Naive thymus-derived CD4-positive, alpha-beta T cell (primary cell): ENCODE measurements around the gene EIF4B. TPM values are rescaled to one million over a fixed set of nuclear protein-coding genes. Genes with fewer than 3 reads are reported as not detected.

Experiments
- ATAC-seq: fragments of 150-1000 bp; cut with Tn5 transposase; 2 replicates; pipeline ENCODE4 v1.10.0; 2021; ENCODE audit warnings: mild to moderate bottlenecking, moderate library complexity
- CTCF ChIA-PET: fragments of 350-600 bp; sonication (Branson Sonifier 250); formaldehyde crosslinking; loops from one replicate; lab custom pipeline; 2021; ENCODE audit warnings: antibody characterized with exemption; lab: Charles Lee
- POLR2A ChIA-PET: fragments of 350-600 bp; sonication (Branson Sonifier 250); formaldehyde crosslinking; loops from one replicate; lab custom pipeline; 2021; ENCODE audit warnings: antibody characterized with exemption, inconsistent platforms; lab: Charles Lee
- DNase-seq, 9 donors: peaks; one replicate each; pipeline versions ENCODE4 v3.0.0 to v3.0.0-alpha.2; 2020 to 2022; ENCODE audit warnings: mixed read lengths in 1 of 9
- H3K27ac ChIP-seq: one replicate; pipeline ENCODE4 v1.7.0; 2013; ENCODE audit warnings: mild to moderate bottlenecking, low read depth, low read length, moderate library complexity
- H3K27me3 ChIP-seq, 2 donors: one replicate each; pipeline ENCODE4 v1.7.0; 2013; ENCODE audit warnings: low read length in 2 of 2, mild to moderate bottlenecking in 2 of 2, moderate library complexity in 2 of 2; ENCODE audit not compliant: control insufficient read depth in 2 of 2, insufficient read depth in 2 of 2
- H3K36me3 ChIP-seq, 3 experiments: 1 replicate in 2 of 3; 2 replicates in 1 of 3; pipeline ENCODE4 v1.7.0; 2013; ENCODE audit warnings: low read length in 3 of 3, mild to moderate bottlenecking in 3 of 3, moderate library complexity in 1 of 3; ENCODE audit not compliant: insufficient read depth in 3 of 3, control insufficient read depth in 2 of 3
- H3K4me1 ChIP-seq, 2 donors: one replicate each; pipeline ENCODE4 v1.7.0; 2013; ENCODE audit warnings: low read length in 2 of 2, mild to moderate bottlenecking in 2 of 2, moderate library complexity in 1 of 2; ENCODE audit not compliant: control insufficient read depth in 2 of 2, insufficient read depth in 2 of 2
- H3K4me3 ChIP-seq: 2 replicates; pipeline ENCODE4 v1.7.0; 2013; ENCODE audit warnings: mild to moderate bottlenecking, low read length
- H3K9me3 ChIP-seq, 3 experiments: 1 replicate in 2 of 3; 2 replicates in 1 of 3; pipeline ENCODE4 v1.7.0; 2013; ENCODE audit warnings: low read length in 3 of 3; ENCODE audit not compliant: control insufficient read depth in 2 of 3
- H3K27ac Mint-ChIP-seq, 9 donors: one replicate each; pipeline ENCODE4 v1.8.0; 2020 to 2022; ENCODE audit warnings: mixed read lengths in 9 of 9, mild to moderate bottlenecking in 8 of 9, moderate library complexity in 5 of 9, inconsistent platforms in 2 of 9
- H3K27me3 Mint-ChIP-seq, 5 donors: one replicate each; pipeline ENCODE4 v1.8.0; 2021 to 2022; ENCODE audit warnings: mixed read lengths in 5 of 5, mild to moderate bottlenecking in 1 of 5
- H3K36me3 Mint-ChIP-seq, 5 donors: one replicate each; pipeline ENCODE4 v1.8.0; 2020 to 2022; ENCODE audit warnings: mixed read lengths in 5 of 5, mild to moderate bottlenecking in 3 of 5, inconsistent platforms in 1 of 5
- H3K4me1 Mint-ChIP-seq, 7 donors: one replicate each; pipeline ENCODE4 v1.8.0; 2020 to 2022; ENCODE audit warnings: mixed read lengths in 7 of 7, mild to moderate bottlenecking in 3 of 7, inconsistent platforms in 1 of 7
- H3K4me3 Mint-ChIP-seq, 10 donors: one replicate each; pipeline ENCODE4 v1.8.0; 2020 to 2022; ENCODE audit warnings: mild to moderate bottlenecking in 10 of 10, mixed read lengths in 10 of 10, moderate library complexity in 6 of 10, inconsistent platforms in 2 of 10
- H3K9me3 Mint-ChIP-seq, 11 donors: one replicate each; pipeline ENCODE4 v1.8.0; 2020 to 2022; ENCODE audit warnings: mixed read lengths in 11 of 11, mild to moderate bottlenecking in 4 of 11, inconsistent platforms in 1 of 11, moderate library complexity in 1 of 11
- intact Hi-C, 2 donors: fragments of 100-400 bp; cut with micrococcal nuclease; formaldehyde crosslinking; loops; one replicate each; pipeline ENCODE4 v1.15.1; 2023
- polyA plus RNA-seq, 2 donors: library from polyadenylated mRNA; unstranded; fragments of 300-500 nt; fragmentation: Illumina TruSeq; gene quantifications; one replicate each; pipeline ENCODE4 v1.2.3, GENCODE V29; 2021
- total RNA-seq, 6 experiments: library from RNA in 5 of 6; stranded (reverse) in 5 of 6; gene quantifications; 1 replicate in 5 of 6; 2 replicates in 1 of 6; pipeline ENCODE4 v1.2.3 and lab custom pipeline; 2021 to 2026

Gene EIF4B
- total and polyA plus RNA-seq, 7 experiments from 2014 or later: 134 to 919 (median 613) TPM

GRCh38 chr12:53045696-53046045 is 39.4 kb downstream of the EIF4B start:
- Histone ChIP-seq H3K4me3 (no peak overlapping the region), H3K9me3 (no peaks in the 10 kb centered on the region), H3K27ac (no peak overlapping the region), H3K27me3 (no peaks in the 10 kb centered on the region), H3K4me1 (peaks cover 7 to 9% of the 10 kb centered on the region in 2 donors), H3K36me3 (no peaks in the 10 kb centered on the region)
- no peaks in the 10 kb centered on the region for H3K9me3 Mint-ChIP-seq
- H3K27me3 Mint-ChIP-seq: peaks cover 0 to 13% (median 0%) of the 10 kb centered on the region in 5 donors
- CTCF ChIA-PET: interaction anchor here (0.7 to 2.1 kb wide), 4 partner anchors 9 to 455 kb away, joined by 3 to 5 read pairs (median 3); partner anchors contain the start of genes AAAS and TARBP2
- POLR2A ChIA-PET: interaction anchor here (1.1 to 3.9 kb wide), 5 partner anchors 8 to 57 kb away, joined by 4 to 24 read pairs (median 16); partner anchors contain the start of genes EIF4B, SOAT2 and SPRYD3
- peak overlapping the region; percentile 93 to 99 (median 95) for H3K4me3 Mint-ChIP-seq
- H3K36me3 Mint-ChIP-seq: peaks cover 0 to 10% (median 0%) of the 10 kb centered on the region in 5 donors
- H3K4me1 Mint-ChIP-seq: peaks cover 0 to 24% (median 13%) of the 10 kb centered on the region in 7 donors
- ATAC-seq (no peak), DNase-seq (no peak)
- intact Hi-C loops: loop anchor here in 1 of 2 donors (1.0 to 2.0 kb wide), 3 partner anchors 7 to 135 kb away; partner anchors contain the start of genes CSAD and ZNF740
- peak overlapping the region in 7 of 9 donors; percentile 23 to 92 (median 81) for H3K27ac Mint-ChIP-seq

GRCh38 chr12:53046655-53047220 is 40.5 kb downstream of the EIF4B start:
- Histone ChIP-seq H3K36me3 (no peaks in the 10 kb centered on the region), H3K4me1 (peaks cover 7 to 9% of the 10 kb centered on the region in 2 donors), H3K9me3 (no peaks in the 10 kb centered on the region), H3K27me3 (no peaks in the 10 kb centered on the region), H3K4me3 (peak overlapping the region; percentile 82), H3K27ac (peak overlapping the region; percentile 78)
- peak overlapping the region; percentile 81 to 98 (median 92) for H3K27ac Mint-ChIP-seq
- H3K36me3 Mint-ChIP-seq: peaks cover 0 to 7% (median 0%) of the 10 kb centered on the region in 5 donors
- peaks cover 0 to 13% (median 0%) of the 10 kb centered on the region in 5 donors for H3K27me3 Mint-ChIP-seq
- peak overlapping the region; percentile 93 to 99 (median 95) for H3K4me3 Mint-ChIP-seq
- H3K4me1 Mint-ChIP-seq: peaks cover 0 to 24% (median 13%) of the 10 kb centered on the region in 7 donors
- no peaks in the 10 kb centered on the region for H3K9me3 Mint-ChIP-seq
- peak in 7 of 9 donors; percentile 26 to 57 (median 39) for DNase-seq
- ChIA-PET POLR2A (interaction anchor here (0.6 to 3.9 kb wide), 8 partner anchors 7 to 333 kb away, joined by 3 to 24 read pairs (median 4); partner anchors contain the start of genes EIF4B, SOAT2 and SPRYD3), CTCF (interaction anchor here (0.7 to 2.1 kb wide), 5 partner anchors 8 to 1022 kb away, joined by 3 to 9 read pairs (median 5); partner anchors contain the start of gene SPRYD3)
- ATAC-seq: peak; percentile 20
- intact Hi-C loops: loop anchor here in 1 of 2 donors (1.0 to 2.0 kb wide), 5 partner anchors 8 to 134 kb away; partner anchors contain the start of genes CSAD, EIF4B and ZNF740

- peaks cover 0 to 24% (median 13%) of the 10 kb centered on the region in 7 donors for H3K4me1 Mint-ChIP-seq
- Histone ChIP-seq H3K4me1 (peaks cover 7 to 9% of the 10 kb centered on the region in 2 donors), H3K4me3 (peak overlapping the region; percentile 82), H3K36me3 (no peaks in the 10 kb centered on the region), H3K27ac (peak overlapping the region; percentile 78), H3K27me3 (no peaks in the 10 kb centered on the region), H3K9me3 (no peaks in the 10 kb centered on the region)
- peak overlapping the region in 6 of 9 donors; percentile 12 to 92 (median 82) for H3K27ac Mint-ChIP-seq
- POLR2A ChIA-PET: interaction anchor here (0.6 to 3.9 kb wide), 9 partner anchors 17 to 332 kb away, joined by 3 to 24 read pairs (median 3); partner anchors contain the start of genes AAAS, EIF4B and SPRYD3
- CTCF ChIA-PET: interaction anchor here (0.6 to 1.8 kb wide), 5 partner anchors 17 to 1023 kb away, joined by 3 to 9 read pairs (median 5); partner anchors contain the start of genes PFDN5 and SPRYD3
- H3K27me3 Mint-ChIP-seq: peaks cover 0 to 13% (median 0%) of the 10 kb centered on the region in 5 donors
- intact Hi-C loops: loop anchor here in 1 of 2 donors (1.0 to 2.0 kb wide), 4 partner anchors 19 to 133 kb away; partner anchors contain the start of genes CSAD, EIF4B and ZNF740
- ATAC-seq (peak; percentile 91), DNase-seq (peak; percentile 53 to 86 (median 70))
- peaks cover 0 to 4% (median 0%) of the 10 kb centered on the region in 5 donors for H3K36me3 Mint-ChIP-seq
- peak overlapping the region in 9 of 10 donors; percentile 43 to 95 (median 76) for H3K4me3 Mint-ChIP-seq
- H3K9me3 Mint-ChIP-seq: no peaks in the 10 kb centered on the region
These were observed 41.2 kb downstream of the EIF4B start for GRCh38 chr12:53047221-53048032.

GRCh38 chr12:53048033-53048779 is 42.0 kb downstream of the EIF4B start:
- Mint-ChIP-seq H3K27ac (peak overlapping the region in 7 of 9 donors; percentile 12 to 90 (median 67)), H3K36me3 (no peaks in the 10 kb centered on the region), H3K27me3 (peaks cover 0 to 13% (median 0%) of the 10 kb centered on the region in 5 donors), H3K4me3 (peak overlapping the region in 9 of 10 donors; percentile 7 to 95 (median 65)), H3K9me3 (no peaks in the 10 kb centered on the region), H3K4me1 (peaks cover 0 to 24% (median 11%) of the 10 kb centered on the region in 7 donors)
- ATAC-seq: no peak
- H3K36me3 ChIP-seq: no peaks in the 10 kb centered on the region
- H3K4me3 ChIP-seq: no peak overlapping the region
- POLR2A ChIA-PET: interaction anchor here (0.7 to 3.9 kb wide), 8 partner anchors 16 to 273 kb away, joined by 3 to 24 read pairs (median 3); partner anchors contain the start of genes AAAS, EIF4B, SOAT2 and SPRYD3
- CTCF ChIA-PET: interaction anchor here (0.6 to 1.8 kb wide), 5 partner anchors 16 to 1023 kb away, joined by 3 to 9 read pairs (median 5); partner anchors contain the start of genes PFDN5 and SPRYD3
- no peak for DNase-seq
- peak overlapping the region; percentile 74 for H3K27ac ChIP-seq
- peaks cover 7 to 9% of the 10 kb centered on the region in 2 donors for H3K4me1 ChIP-seq
- intact Hi-C loops: no loop called here
- no peaks in the 10 kb centered on the region for H3K27me3 ChIP-seq
- no peaks in the 10 kb centered on the region for H3K9me3 ChIP-seq

GRCh38 chr12:53048780-53049401 is 42.6 kb downstream of the EIF4B start:
- no peaks in the 10 kb centered on the region for H3K9me3 ChIP-seq
- ATAC-seq: no peak
- CTCF ChIA-PET: no interaction called here
- H3K4me1 ChIP-seq: peaks cover 13 to 15% of the 10 kb centered on the region in 2 donors
- peak overlapping the region in 7 of 9 donors; percentile 17 to 87 (median 67) for H3K27ac Mint-ChIP-seq
- intact Hi-C loops: no loop called here
- H3K4me3 ChIP-seq: no peak overlapping the region
- H3K27me3 ChIP-seq: no peaks in the 10 kb centered on the region
- peaks cover 0 to 13% (median 0%) of the 10 kb centered on the region in 5 donors for H3K27me3 Mint-ChIP-seq
- no peaks in the 10 kb centered on the region for H3K36me3 ChIP-seq
- H3K27ac ChIP-seq: peak overlapping the region; percentile 74
- POLR2A ChIA-PET: interaction anchor here (0.7 to 3.9 kb wide), 3 partner anchors 30 to 54 kb away, joined by 3 to 24 read pairs (median 16); partner anchors contain the start of genes EIF4B, SOAT2 and SPRYD3
- H3K4me3 Mint-ChIP-seq: peak overlapping the region in 2 of 10 donors; percentile 32 to 86
- peaks cover 4 to 30% (median 17%) of the 10 kb centered on the region in 7 donors for H3K4me1 Mint-ChIP-seq
- no peaks in the 10 kb centered on the region for H3K36me3 Mint-ChIP-seq
- H3K9me3 Mint-ChIP-seq: no peaks in the 10 kb centered on the region
- no peak for DNase-seq
